Rectal smooth muscle tissue (tissue), 1 donor: Measurements from ENCODE around the gene FCHSD1.

ENCODE experiments used
- H3K27ac ChIP-seq: one replicate; pipeline ENCODE4 v1.7.0; 2013; ENCODE audit warnings: low read depth, low read length, inconsistent platforms
- H3K27me3 ChIP-seq: one replicate; pipeline ENCODE4 v1.7.0; 2013; ENCODE audit warnings: low read length; ENCODE audit not compliant: control insufficient read depth, insufficient read depth
- H3K36me3 ChIP-seq: one replicate; pipeline ENCODE4 v1.7.0; 2013; ENCODE audit warnings: low read length; ENCODE audit not compliant: control insufficient read depth, insufficient read depth
- H3K4me1 ChIP-seq: one replicate; pipeline ENCODE4 v1.7.0; 2013; ENCODE audit warnings: low read length; ENCODE audit not compliant: control insufficient read depth, insufficient read depth
- H3K4me3 ChIP-seq: one replicate; pipeline ENCODE4 v1.7.0; 2013; ENCODE audit warnings: low read length
- H3K9ac ChIP-seq: one replicate; pipeline ENCODE4 v1.7.0; 2013; ENCODE audit warnings: low read length

FCHSD1 gene

GRCh38 chr5:141683596-141684141 is 32.5 kb upstream of the FCHSD1 start:
- H3K9ac ChIP-seq = no peak overlapping the region
- no peak overlapping the region for H3K27ac ChIP-seq
- H3K4me1 ChIP-seq = peaks cover 3% of the 10 kb centered on the region
- no peaks in the 10 kb centered on the region for H3K27me3 ChIP-seq
- H3K36me3 ChIP-seq = no peaks in the 10 kb centered on the region
- no peak overlapping the region for H3K4me3 ChIP-seq

DNA sequence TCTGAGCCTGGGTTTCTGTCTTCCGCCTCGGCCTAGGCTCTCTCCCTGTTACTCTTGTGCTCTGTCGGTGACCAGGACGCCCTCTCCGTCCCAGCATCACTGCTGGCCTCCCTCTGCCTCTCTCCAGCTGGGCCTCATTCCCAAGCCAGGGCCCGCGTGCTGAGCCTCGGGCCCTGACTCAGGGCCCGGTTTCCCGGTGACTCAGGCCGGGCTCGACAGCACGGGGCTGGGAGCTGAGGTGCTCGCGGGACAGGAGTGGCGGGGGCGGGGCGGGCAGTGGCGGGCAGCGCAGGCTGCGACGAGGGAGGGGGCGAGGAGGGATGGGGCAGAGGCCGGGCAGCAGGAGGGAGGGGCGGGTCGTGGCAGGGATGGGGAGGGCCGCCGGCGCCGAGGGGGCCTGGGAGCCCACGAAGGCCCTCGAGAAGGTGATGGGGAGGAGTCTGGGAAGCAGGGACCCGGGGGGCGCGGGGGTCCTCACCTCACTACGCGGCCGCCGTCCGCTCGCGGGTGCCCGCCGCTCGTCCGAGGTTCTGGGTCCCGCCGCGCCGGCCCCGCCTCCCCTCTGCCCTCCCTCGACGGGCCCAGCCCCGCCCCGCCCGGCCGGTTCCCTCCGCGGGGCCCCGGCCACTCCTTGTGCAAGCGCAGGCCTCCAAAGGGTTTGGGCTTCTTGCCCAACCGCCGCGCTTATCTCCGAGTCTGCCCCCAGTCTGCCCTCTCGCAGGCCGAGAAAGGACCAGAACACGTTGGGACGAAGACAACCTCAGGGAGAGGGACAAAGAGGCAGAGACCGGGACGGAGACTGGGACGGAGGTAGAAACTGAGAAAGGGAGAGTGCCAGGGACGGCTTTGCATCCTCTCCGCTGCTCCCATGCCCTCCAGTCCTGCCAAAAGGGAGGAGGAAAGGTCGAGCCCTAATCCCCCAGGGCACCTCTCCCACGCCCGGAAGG is 30.8 kb upstream of the FCHSD1 start, which contains the start of gene ARAP3:
Gene ARAP3, minus strand, starts transcription at position 536 of the 947 bp plus-strand sequence. CDS start 1,744 bp downstream, outside the sequence.
- H3K9ac ChIP-seq = peak within 1 kb of the TSS; percentile 17
- no peaks in the 10 kb centered on the region for H3K36me3 ChIP-seq
- peak within 1 kb of the TSS; percentile 58 for H3K4me3 ChIP-seq
- H3K27ac ChIP-seq = peak within 1 kb of the TSS; percentile 53
- H3K4me1 ChIP-seq = peaks cover 3% of the 10 kb centered on the region
- no peaks in the 10 kb centered on the region for H3K27me3 ChIP-seq

- H3K9ac ChIP-seq = peak overlapping the region; percentile 17
- peaks cover 3% of the 10 kb centered on the region for H3K4me1 ChIP-seq
- peak overlapping the region; percentile 53 for H3K27ac ChIP-seq
- H3K27me3 ChIP-seq = no peaks in the 10 kb centered on the region
- no peaks in the 10 kb centered on the region for H3K36me3 ChIP-seq
- peak overlapping the region; percentile 53 for H3K4me3 ChIP-seq
These were observed 30.1 kb upstream of the FCHSD1 start for GRCh38 chr5:141681295-141681694.

DNA sequence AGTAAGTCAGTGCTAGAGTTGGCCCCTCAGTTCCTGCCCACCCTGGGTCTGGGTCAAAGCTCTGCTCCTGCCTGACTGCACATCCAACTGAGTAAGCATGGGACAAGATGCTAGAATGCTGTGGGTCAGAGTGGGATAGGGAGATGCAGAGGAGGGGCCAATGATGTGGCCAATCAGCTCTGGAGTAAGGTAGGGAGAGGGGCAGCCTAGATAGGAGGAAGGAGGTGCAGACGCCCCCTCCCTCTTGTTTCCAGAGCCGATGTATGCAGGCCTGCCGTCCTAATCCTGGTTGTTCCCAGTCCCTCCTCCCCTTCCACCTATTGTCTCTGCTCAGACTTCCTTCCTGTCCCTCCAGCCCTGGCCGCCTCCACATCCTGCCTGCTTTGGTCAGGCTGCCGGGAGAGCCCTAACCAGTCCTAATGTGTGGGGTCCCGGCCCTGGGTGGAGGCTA is 29.6 kb upstream of the FCHSD1 start:
- H3K27ac ChIP-seq = no peak overlapping the region
- H3K9ac ChIP-seq = no peak overlapping the region
- peaks cover 3% of the 10 kb centered on the region for H3K4me1 ChIP-seq
- H3K36me3 ChIP-seq = no peaks in the 10 kb centered on the region
- no peaks in the 10 kb centered on the region for H3K27me3 ChIP-seq
- H3K4me3 ChIP-seq = peak overlapping the region; percentile 53

DNA sequence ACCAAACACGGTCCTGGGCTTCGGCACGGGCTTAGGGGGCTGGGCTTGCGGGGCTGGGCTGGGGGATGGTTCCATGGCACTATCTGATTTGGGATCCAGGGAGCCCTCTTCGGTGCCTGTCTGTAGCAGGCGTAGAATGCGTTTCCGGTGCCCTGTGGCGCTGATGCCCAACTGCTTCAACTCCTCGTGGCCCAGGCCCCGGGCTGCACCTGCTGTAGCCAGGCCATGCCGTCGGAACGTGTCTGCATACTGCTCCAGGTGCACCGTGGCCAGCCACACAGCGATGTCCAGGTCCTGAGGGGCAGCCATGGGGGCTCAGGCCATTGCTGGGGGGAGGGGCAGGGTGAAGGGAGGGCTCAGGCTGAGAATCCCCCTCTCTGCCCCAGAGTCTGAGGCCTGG is 29.0 kb upstream of the FCHSD1 start:
- Histone ChIP-seq H3K27ac (no peak overlapping the region), H3K27me3 (no peaks in the 10 kb centered on the region), H3K4me3 (no peak overlapping the region), H3K9ac (no peak overlapping the region), H3K4me1 (peaks cover 3% of the 10 kb centered on the region), H3K36me3 (no peaks in the 10 kb centered on the region)

DNA sequence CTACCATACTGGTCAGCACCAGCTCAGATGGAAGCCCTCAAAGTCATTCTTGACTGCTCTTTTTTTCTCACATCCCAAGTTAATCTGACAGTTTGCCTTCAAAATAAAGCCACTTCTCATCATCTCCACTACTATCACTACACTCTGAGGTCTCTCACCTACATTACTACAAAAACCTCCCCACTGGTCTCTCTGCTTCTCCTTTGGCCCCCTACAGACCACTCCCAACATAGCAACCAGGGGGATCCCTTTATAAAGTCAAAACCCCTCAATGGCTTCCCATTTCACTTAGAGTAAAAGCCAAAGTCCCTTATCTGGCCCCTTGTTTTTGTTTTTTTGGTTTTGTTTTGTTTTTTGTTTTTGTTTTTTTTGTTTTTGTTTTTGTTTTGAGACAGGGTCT is 26.2 kb upstream of the FCHSD1 start:
- peaks cover 3% of the 10 kb centered on the region for H3K4me1 ChIP-seq
- H3K9ac ChIP-seq = no peak overlapping the region
- no peaks in the 10 kb centered on the region for H3K27me3 ChIP-seq
- H3K4me3 ChIP-seq = no peak overlapping the region
- no peak overlapping the region for H3K27ac ChIP-seq
- H3K36me3 ChIP-seq = no peaks in the 10 kb centered on the region

DNA sequence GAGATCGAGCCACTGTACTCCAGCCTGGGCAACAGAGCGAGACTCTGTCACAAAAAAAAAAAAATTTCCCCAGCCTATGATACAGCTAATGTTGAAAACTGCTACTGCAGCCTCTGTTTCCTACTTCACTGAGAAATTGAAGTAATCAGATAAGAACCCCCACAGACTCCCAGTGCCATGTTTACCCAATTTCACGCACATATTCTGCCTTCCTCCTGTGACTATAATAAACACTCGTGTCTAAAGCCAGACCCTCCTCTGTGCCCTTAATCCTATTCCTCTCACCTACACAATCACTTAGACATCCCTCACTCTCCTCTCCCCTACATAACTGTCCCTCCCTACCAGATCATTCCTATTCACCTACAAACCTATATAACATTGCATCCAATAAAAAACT is 24.5 kb upstream of the FCHSD1 start:
- Histone ChIP-seq H3K4me1 (no peaks in the 10 kb centered on the region), H3K36me3 (no peaks in the 10 kb centered on the region), H3K27me3 (no peaks in the 10 kb centered on the region), H3K4me3 (no peak overlapping the region), H3K27ac (no peak overlapping the region), H3K9ac (no peak overlapping the region)

DNA sequence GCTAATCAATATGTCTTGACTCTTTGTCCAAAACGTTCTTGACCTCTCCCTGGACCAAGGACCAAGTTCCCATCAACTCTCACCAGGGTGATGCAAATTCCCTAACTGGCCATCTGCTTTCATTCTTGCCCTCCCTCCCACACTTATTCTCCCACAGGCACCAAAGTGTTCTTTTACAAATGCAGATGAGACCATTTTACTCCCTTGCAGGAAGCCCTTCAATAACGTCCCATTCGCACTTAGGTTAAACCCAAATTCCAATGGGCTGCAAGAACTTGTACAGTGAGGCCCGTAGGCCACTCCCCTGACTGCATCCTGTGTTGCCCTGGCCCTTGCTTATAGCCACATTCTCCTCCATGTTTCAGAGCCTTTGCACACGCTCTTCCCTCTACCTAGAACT is 23.5 kb upstream of the FCHSD1 start:
- H3K27ac ChIP-seq = no peak overlapping the region
- no peaks in the 10 kb centered on the region for H3K27me3 ChIP-seq
- no peak overlapping the region for H3K9ac ChIP-seq
- H3K4me1 ChIP-seq = no peaks in the 10 kb centered on the region
- H3K4me3 ChIP-seq = no peak overlapping the region
- no peaks in the 10 kb centered on the region for H3K36me3 ChIP-seq

GRCh38 chr5:141672841-141673813 is 21.9 kb upstream of the FCHSD1 start:
- no peak overlapping the region for H3K27ac ChIP-seq
- no peaks in the 10 kb centered on the region for H3K27me3 ChIP-seq
- H3K9ac ChIP-seq = no peak overlapping the region
- H3K4me1 ChIP-seq = no peaks in the 10 kb centered on the region
- no peak overlapping the region for H3K4me3 ChIP-seq
- H3K36me3 ChIP-seq = no peaks in the 10 kb centered on the region

DNA sequence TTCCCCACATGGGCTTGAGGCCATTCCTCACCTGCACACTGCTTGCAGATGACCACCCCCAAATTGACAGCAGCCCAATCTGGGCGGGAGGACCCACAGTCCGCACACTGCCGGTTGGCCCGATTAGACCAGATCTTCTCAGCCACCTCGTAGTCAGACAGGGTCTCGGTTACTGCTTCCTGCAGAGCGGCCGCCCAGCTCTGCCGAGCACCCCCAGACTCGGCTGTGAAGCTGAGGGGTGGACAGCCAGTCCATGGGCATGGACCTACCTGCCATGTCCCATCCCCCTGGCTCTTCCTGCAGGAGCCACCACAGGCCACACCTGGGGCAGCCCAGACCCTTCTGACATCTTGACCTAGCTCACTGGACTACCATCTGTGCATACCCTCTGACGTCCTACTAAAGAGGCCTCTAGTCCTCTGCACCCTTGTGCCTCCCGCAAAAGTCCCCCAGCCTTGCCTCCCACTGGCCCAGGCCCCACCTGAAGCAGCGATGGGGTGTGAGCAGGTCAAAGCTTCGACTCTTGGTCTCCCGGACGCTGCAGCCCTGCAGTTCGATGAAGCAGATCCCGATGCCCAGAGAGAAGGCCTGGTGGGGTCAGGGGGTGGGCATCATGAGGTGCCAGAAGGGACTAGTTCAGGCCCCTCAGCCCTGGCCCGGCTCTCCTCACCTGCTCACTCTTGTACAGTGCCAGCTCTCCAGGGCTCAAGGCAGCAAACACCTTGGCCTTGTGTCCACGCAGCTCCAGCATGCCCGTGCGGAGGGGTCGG is 21.0 kb upstream of the FCHSD1 start:
- H3K36me3 ChIP-seq = no peaks in the 10 kb centered on the region
- no peaks in the 10 kb centered on the region for H3K27me3 ChIP-seq
- no peaks in the 10 kb centered on the region for H3K4me1 ChIP-seq
- H3K27ac ChIP-seq = no peak overlapping the region
- no peak overlapping the region for H3K9ac ChIP-seq
- no peak overlapping the region for H3K4me3 ChIP-seq

GRCh38 chr5:141669520-141669919 is 18.3 kb upstream of the FCHSD1 start:
- Histone ChIP-seq H3K27me3 (no peaks in the 10 kb centered on the region), H3K9ac (no peak overlapping the region), H3K4me1 (no peaks in the 10 kb centered on the region), H3K4me3 (no peak overlapping the region), H3K36me3 (no peaks in the 10 kb centered on the region), H3K27ac (no peak overlapping the region)
